ENCODE results near the gene HOMER3.

HOMER3 gene

GRCh38 chr19:18931316-18932162 lies 9.5 kb downstream of the HOMER3 start:
- H3K4me3 ChIP-seq (ENCODE audit: control insufficient read depth, low read depth, low read length), result no peak overlapping the region
- no peak for TF ChIP-seq CTCF (IDR thresholded peaks at IDR 0.05; ENCODE audit: control insufficient read depth, insufficient read depth, low read depth, low read length, missing control alignments)
- no peak for DNase-seq (ENCODE audit: low read depth)

- H3K4me3 ChIP-seq (ENCODE audit: control insufficient read depth, low read depth, low read length), result no peak overlapping the region
- no peak for TF ChIP-seq CTCF (IDR thresholded peaks at IDR 0.05; ENCODE audit: control insufficient read depth, insufficient read depth, low read depth, low read length, missing control alignments)
- no peak for DNase-seq (ENCODE audit: low read depth)
Measured at GRCh38 chr19:18929311-18929710, 11.7 kb downstream of the HOMER3 start.

GRCh38 chr19:18928018-18928805 lies 12.8 kb downstream of the HOMER3 start:
- TF ChIP-seq CTCF (IDR thresholded peaks at IDR 0.05; ENCODE audit: control insufficient read depth, insufficient read depth, low read depth, low read length, missing control alignments), result no peak
- no peak overlapping the region for H3K4me3 ChIP-seq (ENCODE audit: control insufficient read depth, low read depth, low read length)
- no peak for DNase-seq (ENCODE audit: low read depth)

- no peak overlapping the region for H3K4me3 ChIP-seq (ENCODE audit: control insufficient read depth, low read depth, low read length)
- no peak for DNase-seq (ENCODE audit: low read depth)
- no peak for TF ChIP-seq CTCF (IDR thresholded peaks at IDR 0.05; ENCODE audit: control insufficient read depth, insufficient read depth, low read depth, low read length, missing control alignments)
Measured at GRCh38 chr19:18924684-18925213, 16.3 kb downstream of the HOMER3 start.

- DNase-seq (ENCODE audit: low read depth), result no peak
- TF ChIP-seq CTCF (IDR thresholded peaks at IDR 0.05; ENCODE audit: control insufficient read depth, insufficient read depth, low read depth, low read length, missing control alignments), result no peak
- no peak overlapping the region for H3K4me3 ChIP-seq (ENCODE audit: control insufficient read depth, low read depth, low read length)
Measured at GRCh38 chr19:18922228-18922985, 18.6 kb downstream of the HOMER3 start.

GRCh38 chr19:18921593-18921992 lies 19.4 kb downstream of the HOMER3 start:
- DNase-seq (ENCODE audit: low read depth), result no peak
- H3K4me3 ChIP-seq (ENCODE audit: control insufficient read depth, low read depth, low read length), result no peak overlapping the region
- TF ChIP-seq CTCF (IDR thresholded peaks at IDR 0.05; ENCODE audit: control insufficient read depth, insufficient read depth, low read depth, low read length, missing control alignments), result no peak

Data from AG09309 (cell line).